NB4 (cell line): Measurements from ENCODE around the gene ESYT2.

Experiments used
- DNase-seq: peaks from one replicate; pipeline ENCODE4 v3.0.0; 2010; ENCODE audit warnings: low read depth
- H3K4me3 ChIP-seq: one replicate; pipeline ENCODE4 v1.5.1; 2011; ENCODE audit warnings: mild to moderate bottlenecking, low read depth, low read length, moderate library complexity
- MYC ChIP-seq: IDR thresholded peaks from 2 replicates; pipeline ENCODE4 v1.6.1; 2011; ENCODE audit warnings: low read depth, low read length
- POLR2A ChIP-seq: IDR thresholded peaks from 2 replicates; pipeline ENCODE4 v1.6.1; 2011; ENCODE audit warnings: mild to moderate bottlenecking; ENCODE audit not compliant: insufficient read length; ENCODE audit errors: extremely low read depth
- TF ChIP-seq, protein P1 (sequence below): IDR thresholded peaks from one replicate; pipeline ENCODE4 v1.5.1; 2012; ENCODE audit warnings: low read depth, low read length
- TF ChIP-seq, protein P2 (sequence below): IDR thresholded peaks from 2 replicates; pipeline ENCODE4 v1.6.1; 2011; ENCODE audit warnings: low read depth, low read length

The ESYT2 gene

GRCh38 chr7:158735935-158736334 lies 93.4 kb downstream of the ESYT2 start:
- no peak for DNase-seq
- no peak overlapping the region for H3K4me3 ChIP-seq
- no peak for TF ChIP-seq POLR2A
- no peak for TF ChIP-seq MYC
- TF ChIP-seq, protein P1, sequence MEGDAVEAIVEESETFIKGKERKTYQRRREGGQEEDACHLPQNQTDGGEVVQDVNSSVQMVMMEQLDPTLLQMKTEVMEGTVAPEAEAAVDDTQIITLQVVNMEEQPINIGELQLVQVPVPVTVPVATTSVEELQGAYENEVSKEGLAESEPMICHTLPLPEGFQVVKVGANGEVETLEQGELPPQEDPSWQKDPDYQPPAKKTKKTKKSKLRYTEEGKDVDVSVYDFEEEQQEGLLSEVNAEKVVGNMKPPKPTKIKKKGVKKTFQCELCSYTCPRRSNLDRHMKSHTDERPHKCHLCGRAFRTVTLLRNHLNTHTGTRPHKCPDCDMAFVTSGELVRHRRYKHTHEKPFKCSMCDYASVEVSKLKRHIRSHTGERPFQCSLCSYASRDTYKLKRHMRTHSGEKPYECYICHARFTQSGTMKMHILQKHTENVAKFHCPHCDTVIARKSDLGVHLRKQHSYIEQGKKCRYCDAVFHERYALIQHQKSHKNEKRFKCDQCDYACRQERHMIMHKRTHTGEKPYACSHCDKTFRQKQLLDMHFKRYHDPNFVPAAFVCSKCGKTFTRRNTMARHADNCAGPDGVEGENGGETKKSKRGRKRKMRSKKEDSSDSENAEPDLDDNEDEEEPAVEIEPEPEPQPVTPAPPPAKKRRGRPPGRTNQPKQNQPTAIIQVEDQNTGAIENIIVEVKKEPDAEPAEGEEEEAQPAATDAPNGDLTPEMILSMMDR: no peak
- TF ChIP-seq, protein P2, sequence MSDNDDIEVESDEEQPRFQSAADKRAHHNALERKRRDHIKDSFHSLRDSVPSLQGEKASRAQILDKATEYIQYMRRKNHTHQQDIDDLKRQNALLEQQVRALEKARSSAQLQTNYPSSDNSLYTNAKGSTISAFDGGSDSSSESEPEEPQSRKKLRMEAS: no peak

DNA sequence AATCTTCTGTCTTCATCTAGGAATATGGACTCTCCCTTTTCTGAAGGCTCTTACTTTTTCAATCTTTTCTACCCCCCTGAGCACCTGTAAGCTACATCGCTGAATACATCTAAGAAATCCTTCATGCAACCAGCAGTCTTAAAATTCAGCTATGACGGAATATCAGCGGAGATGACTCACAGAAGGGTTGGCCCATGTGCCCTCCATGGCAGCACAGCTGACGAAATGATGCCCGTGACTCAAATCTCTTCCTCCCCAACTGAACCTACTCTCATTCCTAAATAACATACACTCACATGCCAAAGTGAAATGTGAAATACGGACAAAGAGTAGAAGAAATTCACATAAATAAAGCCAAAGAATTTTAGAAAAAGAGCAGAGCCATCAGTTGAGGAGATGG lies 94.4 kb downstream of the ESYT2 start:
- DNase-seq: peak; percentile 80
- H3K4me3 ChIP-seq: no peak overlapping the region

GRCh38 chr7:158733775-158734494 lies 95.4 kb downstream of the ESYT2 start:
- DNase-seq: no peak
- TF ChIP-seq POLR2A (no peak), MYC (no peak)
- TF ChIP-seq, protein P1: peak; percentile 13
- TF ChIP-seq, protein P2: no peak

More for the DNA sequence above, 94.4 kb downstream of the ESYT2 start:
- TF ChIP-seq, protein P2: peak; percentile 29; the same call in 1 of the 2 replicates
- TF ChIP-seq MYC: no peak

DNA sequence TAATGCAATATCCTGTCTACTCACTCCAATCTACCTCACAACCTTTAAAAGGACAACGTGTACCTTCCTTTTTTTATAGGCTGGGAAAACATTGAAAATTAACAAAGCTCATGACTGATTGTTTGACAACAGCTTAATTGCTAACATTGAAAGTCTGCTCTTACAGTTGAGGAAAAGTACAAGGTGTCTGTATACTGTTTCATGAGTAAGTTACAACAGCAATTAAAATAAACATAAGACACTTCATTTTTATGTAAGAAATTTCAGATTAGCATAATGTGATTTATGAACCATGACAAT lies 96.1 kb downstream of the ESYT2 start:
- H3K4me3 ChIP-seq: no peak overlapping the region
- TF ChIP-seq, protein P1: no peak
- TF ChIP-seq, protein P2: no peak
- TF ChIP-seq MYC (no peak), POLR2A (no peak)
- DNase-seq: no peak

More at GRCh38 chr7:158733775-158734494, 95.4 kb downstream of the ESYT2 start:
- no peak overlapping the region for H3K4me3 ChIP-seq

DNA sequence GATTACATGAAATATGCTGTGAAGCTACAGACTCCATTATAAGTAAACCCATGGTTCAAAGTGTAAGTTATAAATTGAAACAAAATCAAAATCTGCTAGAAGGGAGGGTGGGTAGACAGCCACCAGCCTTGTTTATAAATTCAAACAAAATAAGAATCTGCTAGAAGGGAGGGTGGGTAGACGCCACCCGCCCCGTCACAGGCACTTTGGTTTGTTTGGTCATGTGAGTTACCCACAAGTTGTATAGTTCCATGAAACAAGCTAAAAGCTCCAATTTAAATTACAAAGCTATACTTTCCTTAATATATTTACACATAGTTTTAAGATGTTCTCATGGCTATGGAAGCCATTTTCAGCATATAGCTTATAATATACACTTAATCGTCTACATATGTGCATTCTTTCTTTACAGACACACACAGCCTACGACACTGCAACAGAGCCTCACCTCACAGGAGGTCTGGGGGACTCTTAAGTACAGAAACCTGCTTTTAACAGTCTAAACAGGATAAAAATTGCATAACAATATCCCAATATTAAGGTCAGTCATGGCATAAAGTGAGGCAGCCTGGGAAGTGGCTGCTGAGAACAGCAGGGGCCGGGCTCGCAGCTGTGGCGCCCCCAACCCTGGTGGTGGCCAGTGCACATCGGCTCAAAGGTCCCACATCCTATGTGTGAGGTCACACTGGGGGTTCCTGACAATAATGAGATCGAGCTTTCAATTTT lies 96.7 kb downstream of the ESYT2 start:
- no peak for DNase-seq
- H3K4me3 ChIP-seq: no peak overlapping the region

More for the DNA sequence above, 96.7 kb downstream of the ESYT2 start:
- TF ChIP-seq, protein P1: no peak
- TF ChIP-seq MYC (no peak), POLR2A (no peak)
- TF ChIP-seq, protein P2: no peak
